Measurements from ENCODE around the gene COX8A. TPM values are rescaled to one million over a fixed set of nuclear protein-coding genes. Genes with fewer than 3 reads are reported as not detected.
A peak's percentile ranks its signal among the peaks of the same experiment; 100 is the strongest.

COX8A gene
- total and polyA plus RNA-seq, 8 donors, result 79.8 to 441 (median 121) TPM

GRCh38 chr11:64015935-64016845 lies 41.8 kb downstream of the COX8A start:
- DNase-seq, result peak in 1 of 6 donors; percentile 68
- Histone ChIP-seq H3K4me3 (no peak overlapping the region), H3K27me3 (no peaks in the 10 kb centered on the region), H3K4me1 (peaks cover 4 to 9% (median 5%) of the 10 kb centered on the region in 3 donors), H3K36me3 (no peaks in the 10 kb centered on the region), H3K9me3 (no peaks in the 10 kb centered on the region), H3K27ac (no peak overlapping the region)
- no peak for FAIRE-seq
- 93 to 94% methylated on average over 31 to 35 of the region's 35 CpGs for WGBS, 2 donors
- ATAC-seq, result no peak
- intact Hi-C loops (cut with DNase I), result no loop called here
- no peak for TF ChIP-seq CTCF (IDR thresholded peaks at IDR 0.05)

- H3K9me3 ChIP-seq, result no peaks in the 10 kb centered on the region
- TF ChIP-seq CTCF (IDR thresholded peaks at IDR 0.05), result no peak
- FAIRE-seq, result no peak
Observed at GRCh38 chr11:64017945-64018224, 43.5 kb downstream of the COX8A start.

GRCh38 chr11:64018310-64018709 lies 43.9 kb downstream of the COX8A start:
- no peak overlapping the region for H3K4me3 ChIP-seq
- DNase-seq (peak in 2 of 6 donors; percentile 34 to 75), ATAC-seq (peak; percentile 10 to 47 (median 30)), FAIRE-seq (no peak)
- intact Hi-C loops (cut with DNase I), result no loop called here
- H3K36me3 ChIP-seq, result no peaks in the 10 kb centered on the region
- H3K27me3 ChIP-seq, result no peaks in the 10 kb centered on the region
- no peaks in the 10 kb centered on the region for H3K9me3 ChIP-seq
- no peak overlapping the region for H3K27ac ChIP-seq
- 69 to 75% methylated on average over 7 to 8 of the region's 8 CpGs for WGBS, 2 donors
- TF ChIP-seq CTCF (IDR thresholded peaks at IDR 0.05), result no peak
- H3K4me1 ChIP-seq, result peaks cover 4 to 9% (median 5%) of the 10 kb centered on the region in 3 donors

More at GRCh38 chr11:64017945-64018224, 43.5 kb downstream of the COX8A start:
- Histone ChIP-seq H3K4me3 (no peak overlapping the region), H3K36me3 (no peaks in the 10 kb centered on the region), H3K27me3 (no peaks in the 10 kb centered on the region), H3K27ac (no peak overlapping the region), H3K4me1 (peaks cover 4 to 9% (median 5%) of the 10 kb centered on the region in 3 donors)
- WGBS, 2 donors, result 75 to 77% methylated on average over 6 to 7 of the region's 7 CpGs
- intact Hi-C loops (cut with DNase I), result no loop called here
- DNase-seq (peak in 2 of 6 donors; percentile 25 to 83), ATAC-seq (no peak)

- DNase-seq (peak in 4 of 6 donors; percentile 51 to 86 (median 66)), ATAC-seq (peak; percentile 26 to 75 (median 54)), FAIRE-seq (no peak)
- no peaks in the 10 kb centered on the region for H3K27me3 ChIP-seq
- no peaks in the 10 kb centered on the region for H3K36me3 ChIP-seq
- TF ChIP-seq CTCF (IDR thresholded peaks at IDR 0.05), result no peak
- H3K4me3 ChIP-seq, result no peak overlapping the region
- intact Hi-C loops (cut with DNase I), result no loop called here
- H3K9me3 ChIP-seq, result no peaks in the 10 kb centered on the region
- H3K4me1 ChIP-seq, result peaks cover 4 to 9% (median 5%) of the 10 kb centered on the region in 3 donors
- WGBS, 2 donors, result 40 to 41% methylated on average over 26 to 27 of the region's 27 CpGs
- no peak overlapping the region for H3K27ac ChIP-seq
Observed at GRCh38 chr11:64019106-64020037, 45.0 kb downstream of the COX8A start.
